Measurements from ENCODE around the gene ZNF385B. TPM values are rescaled to one million over a fixed set of nuclear protein-coding genes. Genes with fewer than 3 reads are reported as not detected.
"Not testable (repeated sequence)": the region's sequence is repeated elsewhere in the genome, so short reads cannot be mapped to it uniquely, and the experiment has no call there.

ZNF385B gene
- total RNA-seq, 1 donor from 2014 or later, result not detected

DNA sequence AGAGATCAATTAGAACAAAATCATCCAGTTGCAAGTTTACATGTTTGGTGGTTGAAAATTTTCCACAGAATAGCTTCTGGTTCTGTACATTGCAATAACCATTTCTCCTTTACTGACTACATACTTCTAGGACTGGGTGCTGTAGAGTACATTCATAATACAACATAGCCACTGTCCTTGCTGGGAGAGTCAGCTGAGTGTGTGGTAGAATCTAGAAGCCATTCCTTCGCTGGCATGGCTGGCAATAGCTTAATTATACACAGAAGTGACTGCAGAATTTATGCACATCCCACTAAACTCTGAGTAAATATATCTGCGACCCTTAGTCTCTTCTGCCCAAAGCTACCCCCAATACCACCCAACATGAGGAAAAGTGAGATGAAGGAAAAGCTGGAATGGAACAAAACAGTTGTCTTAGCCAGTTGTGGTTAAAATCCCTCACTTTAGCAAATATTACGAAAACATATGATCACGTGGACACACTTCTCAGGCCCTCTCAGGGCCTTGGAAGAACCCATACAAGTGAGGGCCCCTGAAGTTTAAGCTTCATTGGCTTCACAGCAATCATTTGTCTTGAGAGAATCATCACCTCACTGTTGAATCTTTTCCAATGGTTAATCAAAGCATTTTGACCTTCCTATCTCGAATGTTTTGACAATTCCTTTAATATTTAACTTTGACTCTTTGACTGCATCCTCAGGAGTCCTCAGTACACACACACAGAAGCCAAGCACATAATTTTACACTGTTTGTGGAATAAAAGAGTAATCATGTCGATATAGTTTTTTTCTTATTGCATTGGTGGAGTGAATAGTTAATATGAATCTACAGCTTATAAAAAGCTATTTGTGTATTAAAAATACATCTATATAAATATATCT, 225.1 kb downstream of the ZNF385B start:
- no peak for DNase-seq (ENCODE audit: low read depth)
- no peaks in the 10 kb centered on the region for H3K27me3 ChIP-seq (ENCODE audit: control insufficient read depth, insufficient read depth, low read length)
- H3K36me3 ChIP-seq (ENCODE audit: control insufficient read depth, insufficient read depth, low read length), result no peaks in the 10 kb centered on the region
- TF ChIP-seq, protein P1, sequence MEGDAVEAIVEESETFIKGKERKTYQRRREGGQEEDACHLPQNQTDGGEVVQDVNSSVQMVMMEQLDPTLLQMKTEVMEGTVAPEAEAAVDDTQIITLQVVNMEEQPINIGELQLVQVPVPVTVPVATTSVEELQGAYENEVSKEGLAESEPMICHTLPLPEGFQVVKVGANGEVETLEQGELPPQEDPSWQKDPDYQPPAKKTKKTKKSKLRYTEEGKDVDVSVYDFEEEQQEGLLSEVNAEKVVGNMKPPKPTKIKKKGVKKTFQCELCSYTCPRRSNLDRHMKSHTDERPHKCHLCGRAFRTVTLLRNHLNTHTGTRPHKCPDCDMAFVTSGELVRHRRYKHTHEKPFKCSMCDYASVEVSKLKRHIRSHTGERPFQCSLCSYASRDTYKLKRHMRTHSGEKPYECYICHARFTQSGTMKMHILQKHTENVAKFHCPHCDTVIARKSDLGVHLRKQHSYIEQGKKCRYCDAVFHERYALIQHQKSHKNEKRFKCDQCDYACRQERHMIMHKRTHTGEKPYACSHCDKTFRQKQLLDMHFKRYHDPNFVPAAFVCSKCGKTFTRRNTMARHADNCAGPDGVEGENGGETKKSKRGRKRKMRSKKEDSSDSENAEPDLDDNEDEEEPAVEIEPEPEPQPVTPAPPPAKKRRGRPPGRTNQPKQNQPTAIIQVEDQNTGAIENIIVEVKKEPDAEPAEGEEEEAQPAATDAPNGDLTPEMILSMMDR (IDR thresholded peaks at IDR 0.05; ENCODE audit: insufficient read depth, low read length, severe bottlenecking), result no peak
- no peak for FAIRE-seq
- no peak overlapping the region for H3K4me3 ChIP-seq (ENCODE audit: low read depth, low read length)

DNA sequence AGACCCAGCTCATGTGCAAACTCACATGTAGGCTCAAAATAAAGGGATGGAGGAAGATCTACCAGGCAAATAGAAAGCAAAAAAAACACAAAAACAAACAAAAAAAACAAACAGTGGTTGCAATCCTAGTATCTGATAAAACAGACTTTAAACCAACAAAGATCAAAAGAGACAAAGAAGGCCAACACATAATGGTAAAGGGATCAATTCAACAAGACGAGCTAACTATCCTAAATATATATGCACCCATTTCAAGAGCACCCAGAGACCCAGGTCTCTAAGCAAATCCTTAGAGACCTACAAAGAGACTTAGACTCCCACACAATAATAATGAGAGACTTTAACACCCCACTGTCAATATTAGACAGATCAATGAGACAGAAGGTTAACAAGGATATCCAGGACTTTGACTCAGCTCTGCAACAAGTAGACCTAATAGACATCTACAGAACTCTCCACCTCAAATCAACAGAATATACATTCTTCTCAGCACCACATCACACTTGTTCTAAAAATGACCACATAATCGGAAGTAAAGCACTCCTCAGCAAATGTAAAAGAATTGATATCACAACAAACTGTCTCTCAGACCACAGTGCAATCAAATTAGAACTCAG, 229.5 kb downstream of the ZNF385B start:
- H3K27me3 ChIP-seq (ENCODE audit: control insufficient read depth, insufficient read depth, low read length); DNase-seq (ENCODE audit: low read depth); H3K4me3 ChIP-seq (ENCODE audit: low read depth, low read length); H3K36me3 ChIP-seq (ENCODE audit: control insufficient read depth, insufficient read depth, low read length); FAIRE-seq: not testable (repeated sequence)

DNA sequence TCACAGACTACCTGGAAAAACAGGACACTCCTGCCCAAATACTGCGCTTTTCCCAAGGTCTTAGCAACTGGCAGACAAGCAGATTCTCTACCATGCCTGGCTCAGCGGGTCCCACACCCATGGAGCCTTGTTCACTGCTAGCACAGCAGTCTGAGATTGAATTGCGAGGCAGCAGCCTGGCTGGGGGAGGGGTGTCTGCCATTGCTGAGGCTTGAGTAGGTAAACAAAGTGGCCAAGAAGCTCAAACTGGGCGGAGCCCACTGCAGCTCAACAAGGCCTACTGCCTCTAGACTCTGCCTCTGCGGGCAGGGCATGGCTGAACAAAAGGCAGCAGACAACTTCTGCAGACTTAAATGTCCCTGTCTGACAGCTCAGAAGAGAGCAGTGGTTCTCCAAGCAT, 231.6 kb downstream of the ZNF385B start:
- not testable (repeated sequence) for H3K4me3 ChIP-seq (ENCODE audit: low read depth, low read length); FAIRE-seq; H3K27me3 ChIP-seq (ENCODE audit: control insufficient read depth, insufficient read depth, low read length); H3K36me3 ChIP-seq (ENCODE audit: control insufficient read depth, insufficient read depth, low read length); DNase-seq (ENCODE audit: low read depth)

DNA sequence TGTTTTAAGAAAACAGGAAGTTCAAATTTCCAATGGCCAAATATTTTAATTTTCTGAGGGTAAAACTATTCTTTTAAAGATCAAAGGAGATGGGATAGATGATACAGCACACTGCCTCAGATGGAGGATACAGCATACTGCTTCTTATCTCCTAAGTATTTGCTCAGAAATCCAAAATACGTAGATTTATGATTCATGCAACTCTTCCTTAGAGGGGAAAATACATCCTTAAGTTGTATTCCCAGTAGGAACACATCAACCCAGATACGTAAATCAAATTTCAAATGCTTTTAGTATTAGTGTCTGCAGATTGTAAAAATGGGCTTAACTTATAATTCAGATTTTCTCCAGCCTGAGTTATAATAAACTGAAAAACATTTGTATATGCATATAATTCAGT, 235.2 kb downstream of the ZNF385B start:
- FAIRE-seq, result no peak
- no peaks in the 10 kb centered on the region for H3K36me3 ChIP-seq (ENCODE audit: control insufficient read depth, insufficient read depth, low read length)
- TF ChIP-seq, protein P1 (IDR thresholded peaks at IDR 0.05; ENCODE audit: insufficient read depth, low read length, severe bottlenecking), result no peak
- H3K27me3 ChIP-seq (ENCODE audit: control insufficient read depth, insufficient read depth, low read length), result no peaks in the 10 kb centered on the region
- no peak for DNase-seq (ENCODE audit: low read depth)
- no peak overlapping the region for H3K4me3 ChIP-seq (ENCODE audit: low read depth, low read length)

DNA sequence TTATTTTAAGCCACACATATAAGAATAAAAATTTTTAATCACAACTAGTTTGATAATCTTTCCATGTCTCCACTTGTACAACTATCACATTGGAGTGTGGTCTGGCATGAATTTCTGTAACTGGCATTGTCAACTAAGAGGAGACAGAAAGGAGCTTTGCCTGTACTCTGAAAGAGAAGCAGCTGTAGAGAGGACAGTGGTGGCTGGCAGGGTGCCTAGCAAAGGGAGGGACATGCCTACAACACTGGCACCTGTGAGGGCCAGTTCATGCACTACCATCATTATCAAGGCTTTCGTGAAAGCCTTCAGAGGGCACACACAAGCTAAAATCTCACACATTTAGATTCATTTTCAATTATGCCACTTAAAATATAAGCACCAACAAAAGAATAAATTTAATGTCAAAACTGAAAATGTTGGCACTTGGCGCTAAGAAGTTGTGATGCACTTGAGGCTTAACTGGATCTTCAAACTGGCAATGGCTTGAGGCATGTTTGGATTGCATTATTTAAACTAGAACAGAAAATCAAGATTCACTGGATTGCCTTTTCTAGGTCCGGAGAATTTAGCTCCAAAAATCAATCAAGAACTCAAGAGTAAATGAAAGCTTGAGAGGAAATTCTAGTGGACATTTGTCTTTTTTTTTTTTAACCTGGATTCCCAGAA, 238.6 kb downstream of the ZNF385B start:
- Histone ChIP-seq H3K27me3 (ENCODE audit: control insufficient read depth, insufficient read depth, low read length) (no peaks in the 10 kb centered on the region), H3K4me3 (ENCODE audit: low read depth, low read length) (no peak overlapping the region), H3K36me3 (ENCODE audit: control insufficient read depth, insufficient read depth, low read length) (no peaks in the 10 kb centered on the region)
- no peak for FAIRE-seq
- DNase-seq (ENCODE audit: low read depth), result no peak
- TF ChIP-seq, protein P1 (IDR thresholded peaks at IDR 0.05; ENCODE audit: insufficient read depth, low read length, severe bottlenecking), result no peak

DNA sequence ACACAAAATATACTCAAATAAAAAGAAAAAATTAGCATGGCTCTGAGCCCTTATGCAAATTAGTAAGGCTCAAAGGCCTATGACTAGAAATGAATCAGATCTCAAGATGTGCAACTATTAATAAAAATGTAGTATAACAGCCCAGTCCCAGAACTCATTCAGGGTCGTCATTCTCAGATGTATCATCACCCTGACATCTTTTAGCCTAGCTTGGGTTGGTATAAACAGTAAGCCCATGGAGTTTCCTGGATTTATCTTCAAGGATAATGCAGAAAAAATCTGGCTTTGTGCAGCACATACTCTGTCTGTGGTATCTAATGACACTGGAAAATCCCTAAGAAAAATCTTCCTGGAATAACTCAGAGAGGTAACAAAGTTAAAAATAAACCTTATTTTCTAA, 239.3 kb downstream of the ZNF385B start:
- H3K4me3 ChIP-seq (ENCODE audit: low read depth, low read length), result no peak overlapping the region
- no peaks in the 10 kb centered on the region for H3K36me3 ChIP-seq (ENCODE audit: control insufficient read depth, insufficient read depth, low read length)
- FAIRE-seq, result no peak
- DNase-seq (ENCODE audit: low read depth), result peak; percentile 11
- TF ChIP-seq, protein P1 (IDR thresholded peaks at IDR 0.05; ENCODE audit: insufficient read depth, low read length, severe bottlenecking), result no peak
- no peaks in the 10 kb centered on the region for H3K27me3 ChIP-seq (ENCODE audit: control insufficient read depth, insufficient read depth, low read length)

Measured in bronchial epithelial cell (primary cell).